Measurements from ENCODE around the gene HSD17B12.
"Not testable (repeated sequence)": the region's sequence is repeated elsewhere in the genome, so short reads cannot be mapped to it uniquely, and the experiment has no call there.

The HSD17B12 gene

GRCh38 chr11:43746670-43747069 is 66.1 kb downstream of the HSD17B12 start:
- Histone ChIP-seq H3K4me2 (no peak overlapping the region), H3K4me1 (no peaks in the 10 kb centered on the region), H3K27ac (no peak overlapping the region), H3K4me3 (no peak overlapping the region), H4K20me1 (peaks cover 0 to 22% (median 0%) of the 10 kb centered on the region in 11 experiments; a peak in 4 of 22 replicates), H3K36me3 (peaks cover 59 to 80% (median 68%) of the 10 kb centered on the region in 11 experiments), H3K9ac (no peak overlapping the region), H3K9me3 (replicated peaks in 1 of 11) (peaks cover 35 to 52% (median 48%) of the 10 kb centered on the region in 11 experiments), H3K27me3 (no peaks in the 10 kb centered on the region)
- no peak for TF ChIP-seq Cebpa-rat (IDR thresholded peaks at IDR 0.05)

GRCh38 chr11:43747130-43747802 is 66.7 kb downstream of the HSD17B12 start:
- H3K36me3 ChIP-seq: peaks cover 56 to 80% (median 68%) of the 10 kb centered on the region in 11 experiments
- H3K4me1 ChIP-seq: no peaks in the 10 kb centered on the region
- H3K9me3 ChIP-seq (replicated peaks in 1 of 11): peaks cover 35 to 50% (median 45%) of the 10 kb centered on the region in 11 experiments
- TF ChIP-seq Cebpa-rat (IDR thresholded peaks at IDR 0.05): no peak
- no peak overlapping the region for H3K4me2 ChIP-seq
- peaks cover 0 to 22% (median 0%) of the 10 kb centered on the region in 11 experiments; a peak in 4 of 22 replicates for H4K20me1 ChIP-seq
- H3K27ac ChIP-seq: no peak overlapping the region
- H3K4me3 ChIP-seq: no peak overlapping the region
- H3K9ac ChIP-seq: no peak overlapping the region
- no peaks in the 10 kb centered on the region for H3K27me3 ChIP-seq

- Histone ChIP-seq H3K27ac (no peak overlapping the region), H3K36me3 (peaks cover 51 to 80% (median 60%) of the 10 kb centered on the region in 11 experiments)
Measured at GRCh38 chr11:43748095-43748494, 67.6 kb downstream of the HSD17B12 start.

GRCh38 chr11:43751726-43752125 is 71.2 kb downstream of the HSD17B12 start:
- no peak overlapping the region for H3K9ac ChIP-seq

More at GRCh38 chr11:43748095-43748494, 67.6 kb downstream of the HSD17B12 start:
- peaks cover 0 to 22% (median 0%) of the 10 kb centered on the region in 11 experiments; a peak in 4 of 22 replicates for H4K20me1 ChIP-seq
- peaks cover 33 to 47% (median 37%) of the 10 kb centered on the region in 11 experiments for H3K9me3 ChIP-seq (replicated peaks in 1 of 11)
- H3K4me2 ChIP-seq: no peak overlapping the region
- TF ChIP-seq Cebpa-rat (IDR thresholded peaks at IDR 0.05): no peak
- H3K4me1 ChIP-seq: no peaks in the 10 kb centered on the region
- H3K9ac ChIP-seq: no peak overlapping the region
- H3K4me3 ChIP-seq: no peak overlapping the region
- no peaks in the 10 kb centered on the region for H3K27me3 ChIP-seq

GRCh38 chr11:43756575-43756974 is 76.0 kb downstream of the HSD17B12 start:
- H3K9me3 ChIP-seq (replicated peaks in 1 of 11): peaks cover 0 to 27% (median 8%) of the 10 kb centered on the region in 11 experiments; a peak in 10 of 22 replicates
- H3K36me3 ChIP-seq: peaks cover 54 to 100% (median 76%) of the 10 kb centered on the region in 11 experiments
- H3K4me3 ChIP-seq: no peak overlapping the region
- no peaks in the 10 kb centered on the region for H3K27me3 ChIP-seq
- H3K27ac ChIP-seq: no peak overlapping the region
- no peak overlapping the region for H3K9ac ChIP-seq
- no peaks in the 10 kb centered on the region for H4K20me1 ChIP-seq
- TF ChIP-seq Cebpa-rat (IDR thresholded peaks at IDR 0.05): no peak
- H3K4me2 ChIP-seq: no peak overlapping the region
- H3K4me1 ChIP-seq: peaks cover 0 to 17% (median 6%) of the 10 kb centered on the region in 10 experiments; a peak in 11 of 20 replicates

More at GRCh38 chr11:43751726-43752125, 71.2 kb downstream of the HSD17B12 start:
- Histone ChIP-seq H3K4me1 (no peaks in the 10 kb centered on the region), H3K27ac (no peak overlapping the region), H3K4me3 (no peak overlapping the region), H3K36me3 (peaks cover 46 to 80% (median 67%) of the 10 kb centered on the region in 11 experiments), H3K9me3 (replicated peaks in 1 of 11) (peaks cover 15 to 35% (median 22%) of the 10 kb centered on the region in 11 experiments; a peak in 20 of 22 replicates), H3K27me3 (no peaks in the 10 kb centered on the region), H3K4me2 (no peak overlapping the region), H4K20me1 (peaks cover 0 to 15% (median 0%) of the 10 kb centered on the region in 11 experiments; a peak in 4 of 22 replicates)
- TF ChIP-seq Cebpa-rat (IDR thresholded peaks at IDR 0.05): no peak

GRCh38 chr11:43758927-43759326 is 78.4 kb downstream of the HSD17B12 start:
- Histone ChIP-seq H3K9ac (no peak overlapping the region), H4K20me1 (no peaks in the 10 kb centered on the region), H3K36me3 (peaks cover 61 to 97% (median 78%) of the 10 kb centered on the region in 11 experiments), H3K4me3 (no peak overlapping the region), H3K4me1 (peaks cover 0 to 17% (median 6%) of the 10 kb centered on the region in 10 experiments; a peak in 11 of 20 replicates), H3K27ac (no peak overlapping the region), H3K4me2 (peak overlapping the region in 5 of 11 experiments; percentile 30 to 60 (median 49); a peak in 9 of 22 replicates), H3K9me3 (replicated peaks in 1 of 11) (peaks cover 0 to 30% (median 12%) of the 10 kb centered on the region in 11 experiments; a peak in 12 of 22 replicates), H3K27me3 (no peaks in the 10 kb centered on the region)
- TF ChIP-seq Cebpa-rat (IDR thresholded peaks at IDR 0.05): no peak

GRCh38 chr11:43760902-43761301 is 80.4 kb downstream of the HSD17B12 start:
- no peaks in the 10 kb centered on the region for H4K20me1 ChIP-seq
- H3K36me3 ChIP-seq: peaks cover 61 to 97% (median 78%) of the 10 kb centered on the region in 11 experiments
- no peak overlapping the region for H3K9ac ChIP-seq
- peaks cover 0 to 17% (median 6%) of the 10 kb centered on the region in 10 experiments; a peak in 11 of 20 replicates for H3K4me1 ChIP-seq
- peaks cover 19 to 42% (median 26%) of the 10 kb centered on the region in 11 experiments for H3K9me3 ChIP-seq (replicated peaks in 1 of 11)
- H3K27ac ChIP-seq: no peak overlapping the region
- no peaks in the 10 kb centered on the region for H3K27me3 ChIP-seq
- H3K4me3 ChIP-seq: no peak overlapping the region
- no peak overlapping the region for H3K4me2 ChIP-seq
- no peak for TF ChIP-seq Cebpa-rat (IDR thresholded peaks at IDR 0.05)

- H4K20me1 ChIP-seq: peaks cover 0 to 2% (median 0%) of the 10 kb centered on the region in 11 experiments; a peak in 1 of 22 replicates
- no peak overlapping the region for H3K9ac ChIP-seq
- peaks cover 63 to 96% (median 81%) of the 10 kb centered on the region in 11 experiments for H3K36me3 ChIP-seq
- no peak for TF ChIP-seq Cebpa-rat (IDR thresholded peaks at IDR 0.05)
- no peak overlapping the region for H3K4me2 ChIP-seq
- H3K27me3 ChIP-seq: no peaks in the 10 kb centered on the region
- H3K27ac ChIP-seq: no peak overlapping the region
- H3K4me3 ChIP-seq: no peak overlapping the region
- H3K9me3 ChIP-seq (replicated peaks in 1 of 11): peaks cover 43 to 61% (median 49%) of the 10 kb centered on the region in 11 experiments
- H3K4me1 ChIP-seq: no peaks in the 10 kb centered on the region
Measured at GRCh38 chr11:43765194-43765593, 84.7 kb downstream of the HSD17B12 start.

- H3K36me3 ChIP-seq: peaks cover 77 to 98% (median 88%) of the 10 kb centered on the region in 11 experiments
- peaks cover 54 to 63% (median 58%) of the 10 kb centered on the region in 11 experiments for H3K9me3 ChIP-seq (replicated peaks in 1 of 11)
- not testable (repeated sequence) for H3K27ac ChIP-seq, H4K20me1 ChIP-seq, H3K4me3 ChIP-seq, H3K9ac ChIP-seq, H3K4me1 ChIP-seq, H3K4me2 ChIP-seq, H3K27me3 ChIP-seq
Measured at GRCh38 chr11:43768654-43769053, 88.1 kb downstream of the HSD17B12 start.
